SK-N-SH (cell line): ENCODE data around the gene PSKH1. TPM values are rescaled to one million over a fixed set of nuclear protein-coding genes. Genes with fewer than 3 reads are reported as not detected.

Experiments
- CTCF ChIA-PET: fragments of 300-600, 350-600 bp; formaldehyde crosslinking; extraction: SDS; loops from one replicate; lab custom pipeline; 2021; lab: Yijun Ruan, JAX
- POLR2A ChIA-PET: fragments of 350-600 bp; sonication (Branson Sonifier 250); formaldehyde crosslinking; extraction: SDS; loops from one replicate; lab custom pipeline; 2020; ENCODE audit warnings: antibody characterized with exemption, inconsistent platforms; lab: Yijun Ruan, JAX
- DNase-seq: peaks from one replicate; pipeline ENCODE4 v3.0.0; 2012
- H2AFZ ChIP-seq: fragments of 200-600 bp; sonication (generic); 2 replicates; pipeline ENCODE4 v1.8.1; 2016; ENCODE audit warnings: antibody characterized with exemption, mild to moderate bottlenecking, low read depth
- H3F3A ChIP-seq: fragments of 200-600 bp; sonication (generic); replicated peaks from 2 replicates; pipeline ENCODE3; 2016; ENCODE audit warnings: antibody characterized with exemption, mild to moderate bottlenecking; ENCODE audit not compliant: insufficient read depth
- H3K27ac ChIP-seq, 2 experiments: fragments of 200-500 bp in 1 of 2; fragments of 200-600 bp in 1 of 2; sonication (Bioruptor generic) in 1 of 2; sonication (generic), shearing (Covaris generic) in 1 of 2; 2 replicates each; pipeline versions ENCODE4 v1.5.1 to v1.6.1; 2014 to 2016; ENCODE audit warnings: low read depth in 2 of 2, inconsistent platforms in 1 of 2, low read length in 1 of 2, mild to moderate bottlenecking in 1 of 2, mixed read lengths in 1 of 2
- H3K27me3 ChIP-seq: fragments of 200-600 bp; sonication (generic), shearing (Covaris generic); 2 replicates; pipeline ENCODE4 v1.6.1; 2016; ENCODE audit warnings: mixed run types; ENCODE audit not compliant: insufficient read depth
- H3K36me3 ChIP-seq, 2 experiments: fragments of 200-500 bp in 1 of 2; fragments of 200-600 bp in 1 of 2; sonication (Bioruptor generic) in 1 of 2; sonication (generic) in 1 of 2; replicated peaks in 1 of 2; 2 replicates each; pipeline versions ENCODE3 to v1.5.1; 2014 to 2016; ENCODE audit warnings: low read length in 1 of 2, mild to moderate bottlenecking in 1 of 2; ENCODE audit not compliant: insufficient read depth in 2 of 2, control insufficient read depth in 1 of 2
- H3K4me1 ChIP-seq, 2 experiments: fragments of 200-500 bp in 1 of 2; fragments of 200-600 bp in 1 of 2; sonication (Bioruptor generic) in 1 of 2; sonication (generic), shearing (Covaris generic) in 1 of 2; 2 replicates each; pipeline versions ENCODE4 v1.5.1 to v1.6.1; 2014 to 2016; ENCODE audit warnings: low read depth in 1 of 2, low read length in 1 of 2, mixed run types in 1 of 2; ENCODE audit not compliant: insufficient read depth in 2 of 2, control insufficient read depth in 1 of 2
- H3K4me2 ChIP-seq: fragments of 200-600 bp; sonication (generic), shearing (Covaris generic); 2 replicates; pipeline ENCODE4 v1.6.1; 2017; ENCODE audit warnings: mixed run types
- H3K4me3 ChIP-seq, 2 experiments: fragments of 200-500 bp in 1 of 2; fragments of 200-600 bp in 1 of 2; sonication (Bioruptor generic) in 1 of 2; sonication (generic), shearing (Covaris generic) in 1 of 2; 2 replicates each; pipeline versions ENCODE4 v1.5.1 to v1.8.1; 2014 to 2016; ENCODE audit warnings: low read depth in 2 of 2, inconsistent platforms in 1 of 2, low read length in 1 of 2, mild to moderate bottlenecking in 1 of 2, mixed read lengths in 1 of 2, moderate library complexity in 1 of 2
- H3K79me2 ChIP-seq: fragments of 200-600 bp; sonication (generic); 2 replicates; pipeline ENCODE4 v1.8.1; 2017; ENCODE audit warnings: mild to moderate bottlenecking; ENCODE audit not compliant: insufficient read depth
- H3K9ac ChIP-seq: fragments of 200-600 bp; sonication (generic); 2 replicates; pipeline ENCODE4 v1.6.1; 2017; ENCODE audit warnings: mixed run types
- H3K9me2 ChIP-seq: fragments of 200-600 bp; sonication (generic); 2 replicates; pipeline ENCODE4 v1.6.1; 2017; ENCODE audit warnings: mixed run types
- H3K9me3 ChIP-seq: fragments of 200-600 bp; sonication (generic); 2 replicates; pipeline ENCODE4 v1.6.1; 2017; ENCODE audit warnings: mixed run types, mild to moderate bottlenecking, moderate library complexity
- H4K20me1 ChIP-seq: fragments of 200-600 bp; sonication (generic); 2 replicates; pipeline ENCODE4 v1.6.1; 2017; ENCODE audit warnings: mild to moderate bottlenecking, mixed run types; ENCODE audit not compliant: insufficient read depth
- CHD2 ChIP-seq: fragments of 150-350 bp; IDR thresholded peaks from 2 replicates; pipeline ENCODE4 v1.6.1; 2018; ENCODE audit warnings: low read length; ENCODE audit not compliant: partially characterized antibody
- CTCF ChIP-seq: fragments of 200-600 bp; sonication (generic); IDR thresholded peaks from 2 replicates; pipeline ENCODE4 v1.6.1; 2017; ENCODE audit warnings: antibody characterized with exemption, mild to moderate bottlenecking, moderate library complexity
- ELF1 ChIP-seq: IDR thresholded peaks from 2 replicates; pipeline ENCODE4 v1.4.0; 2012
- EP300 ChIP-seq, 2 experiments: IDR thresholded peaks; 2 replicates each; pipeline versions ENCODE4 v1.4.0 to v1.6.1; 2012; ENCODE audit warnings: borderline replicate concordance in 1 of 2, low read depth in 1 of 2, low read length in 1 of 2
- EZH2phosphoT487 ChIP-seq: fragments of 200-600 bp; sonication (generic); IDR thresholded peaks from 2 replicates; pipeline ENCODE4 v1.6.1; 2017; ENCODE audit warnings: low read depth, mixed run types, mild to moderate bottlenecking, antibody characterized with exemption, moderate library complexity, borderline replicate concordance
- FOXJ3 ChIP-seq: sonication (generic); formaldehyde crosslinking; IDR thresholded peaks from 2 replicates; pipeline ENCODE4 v1.5.1; 2020; ENCODE audit warnings: mild to moderate bottlenecking, missing genetic modification reagents
- GATA2 ChIP-seq: sonication (generic); formaldehyde crosslinking; IDR thresholded peaks from 2 replicates; pipeline ENCODE4 v1.5.0; 2020; ENCODE audit warnings: mild to moderate bottlenecking, missing genetic modification reagents
- JUND ChIP-seq: IDR thresholded peaks from 2 replicates; pipeline ENCODE4 v1.4.0; 2012
- MEF2A ChIP-seq: IDR thresholded peaks from 2 replicates; pipeline ENCODE4 v1.4.0; 2012; ENCODE audit warnings: low read depth, borderline replicate concordance
- NFIC ChIP-seq: IDR thresholded peaks from 2 replicates; pipeline ENCODE4 v1.4.0; 2012; ENCODE audit warnings: borderline replicate concordance
- NRF1 ChIP-seq: IDR thresholded peaks from 2 replicates; pipeline ENCODE4 v1.6.1; 2012; ENCODE audit warnings: low read depth, mild to moderate bottlenecking, low read length
- POLR2AphosphoS5 ChIP-seq: IDR thresholded peaks from 2 replicates; pipeline ENCODE4 v1.6.1; 2012; ENCODE audit warnings: low read depth, low read length
- RCOR1 ChIP-seq: fragments of 150-350 bp; IDR thresholded peaks from 2 replicates; pipeline ENCODE4 v1.6.1; 2017; ENCODE audit warnings: antibody characterized with exemption, low read length
- REST ChIP-seq: IDR thresholded peaks from 2 replicates; pipeline ENCODE4 v1.6.1; 2012; ENCODE audit warnings: mild to moderate bottlenecking, low read depth, low read length, moderate library complexity
- SIN3A ChIP-seq: IDR thresholded peaks from 2 replicates; pipeline ENCODE4 v1.6.1; 2012; ENCODE audit warnings: low read depth, mild to moderate bottlenecking, low read length, moderate library complexity, borderline replicate concordance
- TAF1 ChIP-seq: IDR thresholded peaks from 2 replicates; pipeline ENCODE4 v1.6.1; 2012; ENCODE audit warnings: low read depth, mild to moderate bottlenecking, low read length, moderate library complexity, borderline replicate concordance
- USF1 ChIP-seq: IDR thresholded peaks from 2 replicates; pipeline ENCODE4 v1.4.0; 2012; ENCODE audit warnings: low read depth, borderline replicate concordance
- WGBS: methylation state at CpG from one replicate; pipeline ENCODE4 v1.1.6; 2017; ENCODE audit warnings: low lambda C conversion rate; 5-methylcytosine and 5-hydroxymethylcytosine counted together
- polyA plus RNA-seq, 3 experiments: library from polyadenylated mRNA; depleted of rRNA; stranded (reverse); fragments of >200 nt; gene quantifications; 2 replicates each; pipeline ENCODE4 v1.2.3, GENCODE V29; 2012
- TF ChIP-seq, protein P1 (sequence below): fragments of 150-350 bp; IDR thresholded peaks from 2 replicates; pipeline ENCODE4 v1.6.1; 2016; ENCODE audit warnings: mild to moderate bottlenecking, low read depth, low read length

The PSKH1 gene
- polyA plus RNA-seq, 1 of the 3 experiments (the other 2 are of a cell fraction): 30.1 TPM

- no peak overlapping the region for H3K4me3 ChIP-seq
- H3K27ac ChIP-seq: no peak overlapping the region; a peak in 1 of 4 replicates
- H4K20me1 ChIP-seq: peaks cover 30% of the 10 kb centered on the region
- POLR2A ChIA-PET: interaction anchor here (0.8 kb wide), 1 partner anchor 350 kb away, joined by 3 read pairs; no protein-coding TSS in a partner anchor
- H3K9ac ChIP-seq: no peak overlapping the region
- CTCF ChIA-PET: interaction anchor here (0.7 to 2.9 kb wide), 6 partner anchors 11 to 194 kb away, joined by 3 to 14 read pairs (median 3); partner anchors contain the start of gene NUTF2
- H3K27me3 ChIP-seq: no peaks in the 10 kb centered on the region
- H3F3A ChIP-seq: peaks cover 23% of the 10 kb centered on the region
- H3K4me2 ChIP-seq: no peak overlapping the region
- H2AFZ ChIP-seq: no peak overlapping the region
- no peak for DNase-seq
- no peak for TF ChIP-seq MEF2A
- TF ChIP-seq USF1: no peak
- no peak for TF ChIP-seq EZH2phosphoT487
- TF ChIP-seq JUND: no peak
- TF ChIP-seq ELF1: no peak
- no peak for TF ChIP-seq TAF1
- no peak for TF ChIP-seq EP300 (IDR thresholded peaks at IDR 0.05; ENCODE audit: borderline replicate concordance in 1 of 2, low read depth in 1 of 2, low read length in 1 of 2)
- TF ChIP-seq CHD2: no peak
- TF ChIP-seq POLR2AphosphoS5: no peak
- TF ChIP-seq GATA2 (CRISPR knock-in tag): no peak
- TF ChIP-seq, protein P1, sequence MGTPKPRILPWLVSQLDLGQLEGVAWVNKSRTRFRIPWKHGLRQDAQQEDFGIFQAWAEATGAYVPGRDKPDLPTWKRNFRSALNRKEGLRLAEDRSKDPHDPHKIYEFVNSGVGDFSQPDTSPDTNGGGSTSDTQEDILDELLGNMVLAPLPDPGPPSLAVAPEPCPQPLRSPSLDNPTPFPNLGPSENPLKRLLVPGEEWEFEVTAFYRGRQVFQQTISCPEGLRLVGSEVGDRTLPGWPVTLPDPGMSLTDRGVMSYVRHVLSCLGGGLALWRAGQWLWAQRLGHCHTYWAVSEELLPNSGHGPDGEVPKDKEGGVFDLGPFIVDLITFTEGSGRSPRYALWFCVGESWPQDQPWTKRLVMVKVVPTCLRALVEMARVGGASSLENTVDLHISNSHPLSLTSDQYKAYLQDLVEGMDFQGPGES: no peak
- no peak for TF ChIP-seq NRF1
- no peak for TF ChIP-seq SIN3A
- TF ChIP-seq RCOR1: no peak
- TF ChIP-seq REST: no peak
- no peak for TF ChIP-seq CTCF
- no peak for TF ChIP-seq FOXJ3 (CRISPR knock-in tag)
- no peak for TF ChIP-seq NFIC
- H3K79me2 ChIP-seq: peaks cover 58% of the 10 kb centered on the region
- no peaks in the 10 kb centered on the region for H3K9me2 ChIP-seq
- 79% methylated on average over 3 of the region's 3 CpGs for WGBS
- no peaks in the 10 kb centered on the region for H3K9me3 ChIP-seq
- peaks cover 11 to 13% of the 10 kb centered on the region in 2 experiments; a peak in 1 of 4 replicates for H3K4me1 ChIP-seq
- peaks cover 31 to 47% of the 10 kb centered on the region in 2 experiments for H3K36me3 ChIP-seq
These were observed 21.8 kb upstream of the PSKH1 start for GRCh38 chr16:67871256-67871655.
